Esophagus muscularis mucosa (tissue), 4 donors: ENCODE results near the gene BTLA. TPM values are rescaled to one million over a fixed set of nuclear protein-coding genes. Genes with fewer than 3 reads are reported as not detected.

Experiments
- DNase-seq: peaks from one replicate; pipeline ENCODE4 v3.0.0-alpha.2; 2017; ENCODE audit errors: extremely low spot score
- H3K27ac ChIP-seq, 4 donors: fragments of 200-600 bp; sonication (generic); replicated peaks in 1 of 4; 1 replicate in 3 of 4; 2 replicates in 1 of 4; pipeline ENCODE4 v1.5.1; 2016 to 2019; ENCODE audit warnings: mild to moderate bottlenecking in 1 of 4
- H3K27me3 ChIP-seq, 4 donors: fragments of 200-600 bp; sonication (generic); one replicate each; pipeline versions ENCODE4 v1.5.1 to v1.6.0; 2016 to 2019
- H3K36me3 ChIP-seq, 4 donors: fragments of 200-600 bp; sonication (generic); one replicate each; pipeline ENCODE4 v1.5.1; 2016 to 2019
- H3K4me1 ChIP-seq, 4 donors: fragments of 200-600 bp; sonication (generic); one replicate each; pipeline ENCODE4 v1.5.1; 2016 to 2019
- H3K4me3 ChIP-seq, 4 donors: fragments of 200-600 bp; sonication (generic); 1 replicate in 2 of 4; 2 replicates in 2 of 4; pipeline ENCODE4 v1.5.1; 2016 to 2019; ENCODE audit warnings: mild to moderate bottlenecking in 4 of 4, moderate library complexity in 1 of 4
- H3K9me3 ChIP-seq, 4 donors: fragments of 200-600 bp; sonication (generic); 1 replicate in 3 of 4; 2 replicates in 1 of 4; pipeline ENCODE4 v1.5.1; 2016 to 2019
- EP300 ChIP-seq: sonication (generic); formaldehyde crosslinking; IDR thresholded peaks from one replicate; pipeline ENCODE4 v1.6.1; 2017; ENCODE audit warnings: antibody characterized with exemption
- POLR2A ChIP-seq: fragments of 450-650 bp; IDR thresholded peaks from one replicate; pipeline ENCODE4 v1.6.1; 2017; ENCODE audit warnings: antibody characterized with exemption, moderate library complexity, mild to moderate bottlenecking, low read depth
- POLR2AphosphoS5 ChIP-seq, 2 donors: sonication (generic); formaldehyde crosslinking; IDR thresholded peaks; one replicate each; pipeline ENCODE4 v1.6.1; 2017; ENCODE audit warnings: antibody characterized with exemption in 2 of 2
- WGBS: methylation state at CpG from one replicate; pipeline ENCODE4 v1.1.5; 2018; 5-methylcytosine and 5-hydroxymethylcytosine counted together
- intact Hi-C: fragments of 100-400 bp; cut with DNase I; formaldehyde crosslinking; loops from one replicate; pipeline ENCODE4 v1.15.1; 2023
- total RNA-seq, 4 donors: library from RNA; depleted of rRNA; stranded (reverse); fragments of >200 nt; gene quantifications; one replicate each; pipeline versions ENCODE4 v1.1.0 to v1.2.1, GENCODE V29; 2016
- TF ChIP-seq, protein P1 (sequence below), 3 experiments: fragments of 200-600 bp in 2 of 3; fragments of 450-650 bp in 1 of 3; sonication (generic) in 2 of 3; IDR thresholded peaks; one replicate each; pipeline ENCODE4 v1.5.1; 2017 to 2019; ENCODE audit warnings: antibody characterized with exemption in 3 of 3, mild to moderate bottlenecking in 2 of 3, moderate library complexity in 1 of 3

The BTLA gene
- total RNA-seq, 4 donors from 2014 or later, result 1.5 TPM; not detected in 3

DNA sequence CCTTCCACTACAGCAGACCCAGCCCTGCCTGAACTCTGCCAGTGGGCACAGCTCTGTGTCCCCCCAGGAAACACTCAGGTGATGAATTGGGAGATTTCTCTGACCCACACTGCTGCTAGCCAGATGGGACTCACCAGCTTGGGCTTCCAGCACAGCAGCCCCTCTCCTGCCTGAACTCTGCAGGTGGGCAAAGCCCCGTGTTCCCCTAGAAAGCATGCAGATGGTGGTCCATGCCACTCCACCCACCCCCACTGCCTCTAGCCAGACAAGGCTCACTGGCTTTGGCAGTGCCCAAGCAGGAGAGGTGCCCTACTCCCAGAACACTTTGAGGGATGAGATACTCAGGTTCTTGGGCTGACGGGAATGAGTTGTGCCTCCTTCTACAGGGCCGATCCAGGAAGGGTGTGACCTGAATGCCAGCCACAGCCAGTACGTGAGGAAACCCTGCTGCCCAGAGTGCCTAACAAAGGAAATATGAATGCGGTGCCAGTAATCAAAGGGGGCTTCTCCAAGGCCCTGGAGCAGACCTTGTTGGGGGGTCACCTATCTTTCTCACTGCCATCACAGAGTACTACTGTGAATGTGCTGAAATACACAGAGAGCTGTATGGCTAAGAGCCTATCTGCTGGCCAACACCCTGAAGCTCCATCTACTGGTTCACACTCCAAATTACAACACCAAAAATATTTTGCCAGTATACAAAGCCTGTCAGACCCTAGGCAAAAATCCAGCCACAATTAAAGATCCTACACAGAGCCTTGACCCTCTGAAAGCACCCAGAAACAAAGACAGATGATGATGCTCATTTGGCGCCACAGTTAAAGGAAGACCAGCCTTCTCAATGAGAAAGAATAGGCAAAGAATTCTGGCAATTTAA is 61.9 kb downstream of the BTLA start:
- 93% methylated on average over 5 of the region's 6 CpGs for WGBS
- Histone ChIP-seq H3K9me3 (peaks cover 0 to 7% (median 6%) of the 10 kb centered on the region in 4 donors), H3K4me3 (no peak overlapping the region), H3K27ac (no peak overlapping the region), H3K36me3 (no peaks in the 10 kb centered on the region), H3K4me1 (no peaks in the 10 kb centered on the region), H3K27me3 (no peaks in the 10 kb centered on the region)
- DNase-seq, result no peak
- TF ChIP-seq EP300 (no peak), POLR2A (no peak), POLR2AphosphoS5 (IDR thresholded peaks at IDR 0.05) (no peak)
- TF ChIP-seq, protein P1, sequence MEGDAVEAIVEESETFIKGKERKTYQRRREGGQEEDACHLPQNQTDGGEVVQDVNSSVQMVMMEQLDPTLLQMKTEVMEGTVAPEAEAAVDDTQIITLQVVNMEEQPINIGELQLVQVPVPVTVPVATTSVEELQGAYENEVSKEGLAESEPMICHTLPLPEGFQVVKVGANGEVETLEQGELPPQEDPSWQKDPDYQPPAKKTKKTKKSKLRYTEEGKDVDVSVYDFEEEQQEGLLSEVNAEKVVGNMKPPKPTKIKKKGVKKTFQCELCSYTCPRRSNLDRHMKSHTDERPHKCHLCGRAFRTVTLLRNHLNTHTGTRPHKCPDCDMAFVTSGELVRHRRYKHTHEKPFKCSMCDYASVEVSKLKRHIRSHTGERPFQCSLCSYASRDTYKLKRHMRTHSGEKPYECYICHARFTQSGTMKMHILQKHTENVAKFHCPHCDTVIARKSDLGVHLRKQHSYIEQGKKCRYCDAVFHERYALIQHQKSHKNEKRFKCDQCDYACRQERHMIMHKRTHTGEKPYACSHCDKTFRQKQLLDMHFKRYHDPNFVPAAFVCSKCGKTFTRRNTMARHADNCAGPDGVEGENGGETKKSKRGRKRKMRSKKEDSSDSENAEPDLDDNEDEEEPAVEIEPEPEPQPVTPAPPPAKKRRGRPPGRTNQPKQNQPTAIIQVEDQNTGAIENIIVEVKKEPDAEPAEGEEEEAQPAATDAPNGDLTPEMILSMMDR (IDR thresholded peaks at IDR 0.05), result peak in 2 of 3 experiments; percentile 6 to 11
- intact Hi-C loops, result loop anchor here (10.0 kb wide), 1 partner anchor 103 kb away; the partner anchor contains the start of gene CD200

DNA sequence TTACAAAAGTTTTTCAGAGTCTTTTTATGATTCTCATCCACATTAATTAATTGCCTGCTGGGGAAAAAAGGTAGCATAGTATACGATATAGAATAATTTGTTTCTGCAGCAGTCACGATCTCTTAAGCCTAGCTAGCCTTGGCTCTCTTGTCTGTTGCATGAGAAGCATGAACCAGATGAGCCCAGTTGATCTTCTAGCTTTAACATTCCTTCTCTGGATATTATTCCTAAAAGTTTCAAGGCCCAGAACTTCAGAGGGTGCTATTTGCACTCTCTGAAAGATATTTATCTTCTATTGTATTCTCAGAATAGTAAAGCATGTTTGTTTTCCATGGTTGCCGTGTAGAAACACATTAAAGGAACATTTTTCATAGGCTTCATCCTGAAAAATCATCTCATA is 69.3 kb downstream of the BTLA start:
- no peaks in the 10 kb centered on the region for H3K27me3 ChIP-seq
- H3K9me3 ChIP-seq, result no peaks in the 10 kb centered on the region
- WGBS, result 47% methylated on average over 3 of the region's 3 CpGs
- peaks cover 0 to 9% (median under 1%) of the 10 kb centered on the region in 4 donors for H3K4me1 ChIP-seq
- intact Hi-C loops, result loop anchor here (10.0 kb wide), 1 partner anchor 95 kb away; the partner anchor contains the start of gene CD200
- no peak overlapping the region for H3K27ac ChIP-seq
- no peaks in the 10 kb centered on the region for H3K36me3 ChIP-seq
- no peak overlapping the region for H3K4me3 ChIP-seq
- no peak for DNase-seq
- TF ChIP-seq EP300 (no peak), POLR2AphosphoS5 (IDR thresholded peaks at IDR 0.05) (no peak), POLR2A (no peak)
- TF ChIP-seq, protein P1 (IDR thresholded peaks at IDR 0.05), result no peak

DNA sequence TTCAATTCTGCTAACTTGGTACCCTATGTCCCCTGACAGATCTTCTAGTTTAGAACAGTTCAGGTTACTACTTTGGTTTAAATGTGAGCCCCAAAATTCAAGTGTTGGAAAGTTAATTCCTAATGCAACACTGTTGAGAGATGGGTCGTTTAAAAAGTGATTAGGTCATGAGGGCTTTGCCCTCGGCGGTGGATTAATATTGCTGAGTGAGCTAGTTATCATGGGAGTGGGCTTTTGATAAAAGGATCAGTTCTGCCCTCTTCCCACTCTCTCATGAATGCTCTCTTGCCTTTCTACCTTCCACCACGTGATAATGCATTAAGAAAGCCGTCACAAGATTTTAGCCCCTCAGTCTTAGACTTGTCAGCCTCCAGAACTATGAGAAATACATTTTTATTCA is 72.1 kb downstream of the BTLA start:
- no peak for TF ChIP-seq POLR2AphosphoS5 (IDR thresholded peaks at IDR 0.05)
- no peak for TF ChIP-seq POLR2A
- TF ChIP-seq EP300, result no peak
- TF ChIP-seq, protein P1 (IDR thresholded peaks at IDR 0.05), result no peak
- Histone ChIP-seq H3K27ac (no peak overlapping the region), H3K4me1 (peaks cover 0 to 11% (median 7%) of the 10 kb centered on the region in 4 donors), H3K9me3 (no peaks in the 10 kb centered on the region), H3K36me3 (no peaks in the 10 kb centered on the region), H3K27me3 (no peaks in the 10 kb centered on the region), H3K4me3 (no peak overlapping the region)
- intact Hi-C loops, result no loop called here
- 94% methylated on average over 5 of the region's 5 CpGs for WGBS
- DNase-seq, result no peak

- intact Hi-C loops, result no loop called here
- Histone ChIP-seq H3K27ac (no peak overlapping the region), H3K4me3 (no peak overlapping the region), H3K9me3 (no peaks in the 10 kb centered on the region), H3K27me3 (no peaks in the 10 kb centered on the region), H3K4me1 (peaks cover 0 to 11% (median 7%) of the 10 kb centered on the region in 4 donors), H3K36me3 (no peaks in the 10 kb centered on the region)
- TF ChIP-seq EP300 (no peak), POLR2AphosphoS5 (IDR thresholded peaks at IDR 0.05) (no peak), POLR2A (no peak)
- TF ChIP-seq, protein P1 (IDR thresholded peaks at IDR 0.05), result no peak
- no peak for DNase-seq
- whole genome bisulfite sequencing, result 90% methylated on average over 2 of the region's 2 CpGs
Measured at GRCh38 chr3:112425858-112426750, 73.2 kb downstream of the BTLA start.
